HepG2 (cell line): ENCODE results near the gene PPP1R13L. TPM values are rescaled to one million over a fixed set of nuclear protein-coding genes. Genes with fewer than 3 reads are reported as not detected.

Experiments used
- ARHGAP35 ChIP-seq: sonication (generic); formaldehyde crosslinking; IDR thresholded peaks from 2 replicates; pipeline ENCODE4 v1.9.0; 2022; ENCODE audit warnings: mild to moderate bottlenecking, inconsistent platforms, moderate library complexity, missing genetic modification reagents, borderline replicate concordance
- CSRNP1 ChIP-seq: sonication (generic); formaldehyde crosslinking; IDR thresholded peaks from 2 replicates; pipeline ENCODE4 v1.8.1; 2023; ENCODE audit warnings: mild to moderate bottlenecking, missing genetic modification reagents
- EP300 ChIP-seq, 3 experiments: sonication (generic) in 1 of 3; formaldehyde crosslinking in 1 of 3; IDR thresholded peaks; 2 replicates each; pipeline versions ENCODE4 v1.5.1 to v1.6.1; 2011 to 2020; ENCODE audit warnings: low read depth in 2 of 3, low read length in 2 of 3, borderline replicate concordance in 1 of 3, improper control_type of control experiment in 1 of 3, mild to moderate bottlenecking in 1 of 3, missing genetic modification reagents in 1 of 3, moderate library complexity in 1 of 3
- FOXK1 ChIP-seq: sonication (generic); formaldehyde crosslinking; IDR thresholded peaks from 2 replicates; pipeline ENCODE4 v1.4.0; 2020; ENCODE audit warnings: low read depth, missing genetic modification reagents, borderline replicate concordance
- GATAD2A ChIP-seq: IDR thresholded peaks from 2 replicates; pipeline ENCODE4 v1.6.1; 2016
- HIVEP1 ChIP-seq: sonication (generic); formaldehyde crosslinking; IDR thresholded peaks from 2 replicates; pipeline ENCODE4 v1.4.0; 2020; ENCODE audit warnings: mild to moderate bottlenecking, missing genetic modification reagents
- HNRNPLL ChIP-seq: fragments of 200-400 bp; formaldehyde crosslinking; IDR thresholded peaks from 2 replicates; pipeline ENCODE4 v1.6.1; 2017; ENCODE audit warnings: mild to moderate bottlenecking, low read depth, low read length; ENCODE audit not compliant: poor library complexity, severe bottlenecking
- KDM4B ChIP-seq: sonication (generic); formaldehyde crosslinking; IDR thresholded peaks from 2 replicates; pipeline ENCODE4 v1.4.0; 2020; ENCODE audit warnings: missing genetic modification reagents
- MLX ChIP-seq: IDR thresholded peaks from 2 replicates; pipeline ENCODE4 v1.6.1; 2016
- NFIB ChIP-seq: sonication (generic); formaldehyde crosslinking; IDR thresholded peaks from 2 replicates; pipeline ENCODE4 v1.9.0; 2021; ENCODE audit warnings: missing genetic modification reagents, mild to moderate bottlenecking, borderline replicate concordance
- NR2F2 ChIP-seq: IDR thresholded peaks from 2 replicates; pipeline ENCODE4 v1.6.1; 2012; ENCODE audit warnings: low read depth, inconsistent platforms, borderline replicate concordance
- PAX8 ChIP-seq: sonication (generic); formaldehyde crosslinking; IDR thresholded peaks from 2 replicates; pipeline ENCODE4 v1.8.0; 2022; ENCODE audit warnings: mild to moderate bottlenecking, missing genetic modification reagents, borderline replicate concordance
- TP53 ChIP-seq: sonication (generic); formaldehyde crosslinking; conservative IDR thresholded peaks from 2 replicates; pipeline ENCODE4 v1.4.0; 2020; ENCODE audit warnings: missing genetic modification reagents
- ZNF180 ChIP-seq: sonication (generic); formaldehyde crosslinking; IDR thresholded peaks from 2 replicates; pipeline ENCODE4 v1.4.0; 2020; ENCODE audit warnings: low read depth, missing genetic modification reagents, borderline replicate concordance
- ZNF256 ChIP-seq: sonication (generic); formaldehyde crosslinking; conservative IDR thresholded peaks from 2 replicates; pipeline ENCODE4 v1.4.0; 2020; ENCODE audit warnings: missing genetic modification reagents
- ZZZ3 ChIP-seq: sonication (generic); formaldehyde crosslinking; IDR thresholded peaks from 2 replicates; pipeline ENCODE4 v1.4.0; 2020; ENCODE audit warnings: missing genetic modification reagents, mild to moderate bottlenecking, borderline replicate concordance
- polyA plus RNA-seq, 8 experiments: library from polyadenylated mRNA; depleted of rRNA in 3 of 8; stranded (reverse) in 7 of 8; unstranded in 1 of 8; fragments of >200 nt; fragmentation: Illumina TruSeq in 4 of 8; extraction: Trizol in 4 of 8; gene quantifications; 2 replicates each; pipeline versions ENCODE4 v1.2.1 to v1.2.3, GENCODE V29; 2011 to 2016; ENCODE audit warnings: low read depth in 4 of 8, missing spikeins in 1 of 8, mixed read lengths in 1 of 8; ENCODE audit not compliant: insufficient read depth in 1 of 8
- total RNA-seq, 5 experiments: library from RNA; depleted of rRNA; stranded (reverse); fragments of >200 nt; fragmentation: Illumina TruSeq; extraction: Trizol; gene quantifications; 2 replicates each; pipeline ENCODE4 v1.2.3, GENCODE V29; 2016; ENCODE audit warnings: low read depth in 1 of 5
- TF ChIP-seq, protein P1 (sequence below): IDR thresholded peaks from 2 replicates; pipeline ENCODE4 v1.6.1; 2016; ENCODE audit warnings: mild to moderate bottlenecking
- TF ChIP-seq, protein P2 (sequence below): sonication (generic); formaldehyde crosslinking; IDR thresholded peaks from 2 replicates; pipeline ENCODE4 v1.5.1; 2020; ENCODE audit warnings: mild to moderate bottlenecking, missing genetic modification reagents, borderline replicate concordance

The PPP1R13L gene
- total and polyA plus RNA-seq, 2 of the 13 experiments (the other 11 are each of a cell fraction or from before 2014, with no cell fraction given), result 1.3 to 6.6 TPM

DNA sequence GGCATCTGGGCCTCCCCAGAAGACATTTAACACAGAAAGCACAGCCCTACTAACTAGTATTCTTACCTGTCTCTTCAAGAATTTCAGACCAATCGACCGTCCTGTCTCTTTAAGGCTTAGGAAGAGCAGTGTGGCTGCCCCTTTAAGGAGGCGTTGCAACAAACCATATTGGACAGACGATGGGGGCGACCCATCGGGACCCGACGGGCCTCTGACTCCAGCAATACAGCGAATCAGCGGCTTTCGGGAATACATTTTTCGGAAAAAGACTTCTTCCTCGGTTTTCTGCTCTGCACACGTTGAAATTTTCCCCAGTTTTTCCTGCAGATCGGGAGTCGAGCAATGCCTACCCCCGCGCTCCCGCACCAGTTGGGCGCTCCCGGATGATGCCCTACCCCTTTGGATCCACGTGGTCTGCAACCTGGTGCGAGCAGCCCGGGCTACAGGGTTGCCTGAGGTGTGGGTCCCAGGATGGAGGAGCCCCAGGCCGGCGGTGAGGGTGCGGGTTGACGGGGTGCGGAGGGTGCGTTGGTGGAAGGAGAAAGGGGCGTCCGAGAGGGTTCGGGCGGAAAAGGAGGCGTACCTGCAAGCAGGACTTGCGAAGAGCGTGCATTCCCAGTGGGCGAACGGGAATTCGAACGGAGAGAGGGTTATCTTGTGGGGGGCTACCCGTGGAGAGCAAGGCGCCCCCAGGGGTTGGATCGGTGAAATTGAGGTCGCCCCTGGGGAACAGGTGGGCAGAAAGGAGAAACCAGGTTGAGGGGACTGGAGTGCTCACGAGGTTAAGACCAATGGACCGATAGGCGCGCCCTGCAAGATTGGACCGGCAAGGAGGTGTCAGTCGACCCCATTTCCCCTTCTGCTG lies 1.6 kb upstream of the PPP1R13L start, which contains the start of gene POLR1G (continued):
- TF ChIP-seq MLX (CRISPR knock-in tag) (0 out of 2 replicates have a peak, but pooled peaks have one; percentile 10), PAX8 (CRISPR knock-in tag) (0 out of 2 replicates have a peak, but pooled peaks have one; percentile 57), KDM4B (no peak), NFIB (CRISPR knock-in tag) (no peak), ZZZ3 (peak; percentile 53; the same call in 1 of the 2 replicates), CSRNP1 (CRISPR knock-in tag) (0 out of 2 replicates have a peak, but pooled peaks have one; percentile 59), FOXK1 (peak; percentile 32; the same call in 1 of the 2 replicates), ZNF180 (no peak), GATAD2A (CRISPR knock-in tag) (peak; percentile 9; the same call in 1 of the 2 replicates), NR2F2 (0 out of 2 replicates have a peak, but pooled peaks have one; percentile 53), TP53 (CRISPR knock-in tag) (no peak), HNRNPLL (peak; percentile 37), ZNF256 (no peak), HIVEP1 (CRISPR knock-in tag) (peak; percentile 84), ARHGAP35 (CRISPR knock-in tag) (peak; percentile 22; the same call in 1 of the 2 replicates), EP300 (IDR thresholded peaks at IDR 0.05; ENCODE audit: low read depth in 2 of 2, low read length in 2 of 2) (peak in 1 of 2 experiments; percentile 47; a peak in 1 of 4 replicates), EP300 (CRISPR knock-in tag; IDR thresholded peaks at IDR 0.05; ENCODE audit: borderline replicate concordance) (no peak)
- TF ChIP-seq, protein P1, sequence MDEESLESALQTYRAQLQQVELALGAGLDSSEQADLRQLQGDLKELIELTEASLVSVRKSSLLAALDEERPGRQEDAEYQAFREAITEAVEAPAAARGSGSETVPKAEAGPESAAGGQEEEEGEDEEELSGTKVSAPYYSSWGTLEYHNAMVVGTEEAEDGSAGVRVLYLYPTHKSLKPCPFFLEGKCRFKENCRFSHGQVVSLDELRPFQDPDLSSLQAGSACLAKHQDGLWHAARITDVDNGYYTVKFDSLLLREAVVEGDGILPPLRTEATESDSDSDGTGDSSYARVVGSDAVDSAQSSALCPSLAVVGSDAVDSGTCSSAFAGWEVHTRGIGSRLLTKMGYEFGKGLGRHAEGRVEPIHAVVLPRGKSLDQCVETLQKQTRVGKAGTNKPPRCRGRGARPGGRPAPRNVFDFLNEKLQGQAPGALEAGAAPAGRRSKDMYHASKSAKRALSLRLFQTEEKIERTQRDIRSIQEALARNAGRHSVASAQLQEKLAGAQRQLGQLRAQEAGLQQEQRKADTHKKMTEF, result no peak; the same call in 1 of the 2 replicates
- TF ChIP-seq, protein P2, sequence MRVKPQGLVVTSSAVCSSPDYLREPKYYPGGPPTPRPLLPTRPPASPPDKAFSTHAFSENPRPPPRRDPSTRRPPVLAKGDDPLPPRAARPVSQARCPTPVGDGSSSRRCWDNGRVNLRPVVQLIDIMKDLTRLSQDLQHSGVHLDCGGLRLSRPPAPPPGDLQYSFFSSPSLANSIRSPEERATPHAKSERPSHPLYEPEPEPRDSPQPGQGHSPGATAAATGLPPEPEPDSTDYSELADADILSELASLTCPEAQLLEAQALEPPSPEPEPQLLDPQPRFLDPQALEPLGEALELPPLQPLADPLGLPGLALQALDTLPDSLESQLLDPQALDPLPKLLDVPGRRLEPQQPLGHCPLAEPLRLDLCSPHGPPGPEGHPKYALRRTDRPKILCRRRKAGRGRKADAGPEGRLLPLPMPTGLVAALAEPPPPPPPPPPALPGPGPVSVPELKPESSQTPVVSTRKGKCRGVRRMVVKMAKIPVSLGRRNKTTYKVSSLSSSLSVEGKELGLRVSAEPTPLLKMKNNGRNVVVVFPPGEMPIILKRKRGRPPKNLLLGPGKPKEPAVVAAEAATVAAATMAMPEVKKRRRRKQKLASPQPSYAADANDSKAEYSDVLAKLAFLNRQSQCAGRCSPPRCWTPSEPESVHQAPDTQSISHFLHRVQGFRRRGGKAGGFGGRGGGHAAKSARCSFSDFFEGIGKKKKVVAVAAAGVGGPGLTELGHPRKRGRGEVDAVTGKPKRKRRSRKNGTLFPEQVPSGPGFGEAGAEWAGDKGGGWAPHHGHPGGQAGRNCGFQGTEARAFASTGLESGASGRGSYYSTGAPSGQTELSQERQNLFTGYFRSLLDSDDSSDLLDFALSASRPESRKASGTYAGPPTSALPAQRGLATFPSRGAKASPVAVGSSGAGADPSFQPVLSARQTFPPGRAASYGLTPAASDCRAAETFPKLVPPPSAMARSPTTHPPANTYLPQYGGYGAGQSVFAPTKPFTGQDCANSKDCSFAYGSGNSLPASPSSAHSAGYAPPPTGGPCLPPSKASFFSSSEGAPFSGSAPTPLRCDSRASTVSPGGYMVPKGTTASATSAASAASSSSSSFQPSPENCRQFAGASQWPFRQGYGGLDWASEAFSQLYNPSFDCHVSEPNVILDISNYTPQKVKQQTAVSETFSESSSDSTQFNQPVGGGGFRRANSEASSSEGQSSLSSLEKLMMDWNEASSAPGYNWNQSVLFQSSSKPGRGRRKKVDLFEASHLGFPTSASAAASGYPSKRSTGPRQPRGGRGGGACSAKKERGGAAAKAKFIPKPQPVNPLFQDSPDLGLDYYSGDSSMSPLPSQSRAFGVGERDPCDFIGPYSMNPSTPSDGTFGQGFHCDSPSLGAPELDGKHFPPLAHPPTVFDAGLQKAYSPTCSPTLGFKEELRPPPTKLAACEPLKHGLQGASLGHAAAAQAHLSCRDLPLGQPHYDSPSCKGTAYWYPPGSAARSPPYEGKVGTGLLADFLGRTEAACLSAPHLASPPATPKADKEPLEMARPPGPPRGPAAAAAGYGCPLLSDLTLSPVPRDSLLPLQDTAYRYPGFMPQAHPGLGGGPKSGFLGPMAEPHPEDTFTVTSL (CRISPR knock-in tag), result peak; percentile 42; the same call in 1 of the 2 replicates
